Renal pelvis (tissue), 4 donors: ENCODE results near the gene KPNA2. TPM values are rescaled to one million over a fixed set of nuclear protein-coding genes. Genes with fewer than 3 reads are reported as not detected.
"Not testable (repeated sequence)": the region's sequence is repeated elsewhere in the genome, so short reads cannot be mapped to it uniquely, and the experiment has no call there.

ENCODE experiments used
- DNase-seq: peaks from one replicate; pipeline ENCODE4 v3.0.0-alpha.2; 2013
- polyA plus RNA-seq, 3 donors: library from polyadenylated mRNA; unstranded; fragments of 120-200 nt; gene quantifications; one replicate each; pipeline ENCODE4 v1.2.1, GENCODE V29; 2013; ENCODE audit not compliant: insufficient read length in 3 of 3

The KPNA2 gene
- polyA plus RNA-seq, 3 donors, result 112 to 138 (median 115) TPM

- no peak for DNase-seq
Measured at GRCh38 chr17:68015081-68015723, 20.3 kb upstream of the KPNA2 start.

DNA sequence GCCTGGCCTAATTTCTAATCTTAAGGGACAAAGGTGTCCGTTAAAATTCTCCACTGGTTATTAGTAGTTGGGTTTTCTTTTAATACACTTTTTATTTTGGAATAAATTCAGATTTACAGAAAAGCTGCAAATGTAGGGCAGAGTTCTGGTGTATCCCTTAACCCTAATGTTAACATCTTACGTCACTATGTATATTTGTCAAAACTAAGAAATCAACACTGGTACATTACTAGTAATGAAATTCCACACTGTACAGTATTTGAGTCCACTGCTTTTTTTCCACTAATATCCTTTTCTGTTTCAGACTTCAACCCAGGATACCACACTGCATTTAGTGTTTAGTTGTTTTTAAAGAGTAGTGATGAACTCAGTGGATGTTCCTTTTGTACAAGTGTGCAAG, 18.7 kb upstream of the KPNA2 start:
- no peak for DNase-seq

DNA sequence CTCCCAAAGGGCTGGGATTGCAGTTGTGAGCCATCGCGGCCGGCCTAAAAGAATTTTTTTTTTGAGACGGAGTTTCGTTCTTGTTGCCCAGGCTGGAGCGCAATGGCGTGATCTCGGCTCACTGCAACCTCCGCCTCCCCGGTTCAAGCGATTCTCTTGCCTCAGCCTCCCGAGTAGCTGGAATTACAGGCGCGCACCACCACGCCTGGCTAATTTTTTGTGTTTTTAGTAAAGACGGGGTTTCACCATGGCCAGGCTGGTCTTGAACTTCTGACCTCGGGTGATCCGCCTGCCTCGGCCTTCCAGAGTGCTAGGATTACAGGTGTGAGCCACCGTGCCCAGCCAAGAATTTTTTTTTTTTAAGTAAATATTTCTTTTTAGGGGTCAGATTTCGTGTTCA, 17.0 kb upstream of the KPNA2 start:
- not testable (repeated sequence) for DNase-seq

DNA sequence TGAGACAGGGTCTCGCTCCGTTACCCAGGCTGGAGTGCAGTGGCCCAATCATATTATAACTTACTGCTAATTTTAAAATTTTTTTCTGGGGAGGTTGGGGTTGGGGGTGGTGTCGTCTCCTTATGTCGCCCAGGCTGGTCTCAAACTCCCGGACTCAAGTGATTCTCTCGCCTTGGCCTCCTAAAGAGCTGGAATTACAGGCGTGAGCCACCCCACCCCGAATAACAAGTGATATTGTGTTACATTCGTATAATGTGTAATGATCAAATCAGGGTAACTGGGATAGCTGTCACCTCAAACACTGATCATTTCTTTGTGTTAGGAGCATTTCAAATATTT, 16.2 kb upstream of the KPNA2 start:
- DNase-seq, result no peak

DNA sequence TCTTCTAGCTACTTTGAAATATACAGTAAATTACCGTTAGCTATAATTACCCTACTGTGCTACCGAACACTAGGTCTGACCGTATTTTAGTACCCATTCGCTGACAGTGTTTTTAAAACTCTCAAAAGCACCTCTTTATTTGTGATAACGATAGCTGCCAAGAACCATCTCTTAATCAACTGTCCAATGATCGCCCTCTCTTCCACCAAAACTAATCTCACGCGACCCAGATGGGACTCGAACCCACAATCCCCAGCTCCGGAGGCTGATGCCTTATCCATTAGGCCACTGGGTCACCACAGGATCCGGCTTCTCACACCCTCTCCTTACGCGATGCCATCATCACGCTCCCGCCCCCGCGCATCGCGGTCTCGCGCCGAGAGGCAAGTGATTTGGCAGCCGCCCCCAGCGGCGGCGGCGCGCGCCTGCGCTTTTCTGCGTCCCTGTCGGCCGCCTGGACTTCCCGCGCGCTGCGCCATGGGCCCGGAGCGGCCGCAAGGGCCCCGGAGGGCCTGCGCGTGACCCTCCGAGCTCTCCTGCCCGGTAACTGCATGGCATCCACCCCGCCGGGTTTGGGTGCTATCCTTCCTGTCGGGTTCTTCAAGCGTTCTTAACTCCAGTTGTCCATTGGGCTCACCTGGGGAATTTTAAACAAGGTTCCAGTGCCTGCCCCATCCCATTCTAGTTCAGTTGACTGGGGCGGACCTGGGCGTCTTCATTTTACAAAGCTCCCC, 15.7 kb upstream of the KPNA2 start:
- DNase-seq, result peak; percentile 95

- DNase-seq, result no peak
Measured at GRCh38 chr17:68020409-68020756, 15.2 kb upstream of the KPNA2 start.

- DNase-seq, result not testable (repeated sequence)
Measured at GRCh38 chr17:68020791-68021190, 14.7 kb upstream of the KPNA2 start.

GRCh38 chr17:68021963-68022362, 13.6 kb upstream of the KPNA2 start:
- no peak for DNase-seq

GRCh38 chr17:68022547-68022946, 13.0 kb upstream of the KPNA2 start:
- not testable (repeated sequence) for DNase-seq

DNA sequence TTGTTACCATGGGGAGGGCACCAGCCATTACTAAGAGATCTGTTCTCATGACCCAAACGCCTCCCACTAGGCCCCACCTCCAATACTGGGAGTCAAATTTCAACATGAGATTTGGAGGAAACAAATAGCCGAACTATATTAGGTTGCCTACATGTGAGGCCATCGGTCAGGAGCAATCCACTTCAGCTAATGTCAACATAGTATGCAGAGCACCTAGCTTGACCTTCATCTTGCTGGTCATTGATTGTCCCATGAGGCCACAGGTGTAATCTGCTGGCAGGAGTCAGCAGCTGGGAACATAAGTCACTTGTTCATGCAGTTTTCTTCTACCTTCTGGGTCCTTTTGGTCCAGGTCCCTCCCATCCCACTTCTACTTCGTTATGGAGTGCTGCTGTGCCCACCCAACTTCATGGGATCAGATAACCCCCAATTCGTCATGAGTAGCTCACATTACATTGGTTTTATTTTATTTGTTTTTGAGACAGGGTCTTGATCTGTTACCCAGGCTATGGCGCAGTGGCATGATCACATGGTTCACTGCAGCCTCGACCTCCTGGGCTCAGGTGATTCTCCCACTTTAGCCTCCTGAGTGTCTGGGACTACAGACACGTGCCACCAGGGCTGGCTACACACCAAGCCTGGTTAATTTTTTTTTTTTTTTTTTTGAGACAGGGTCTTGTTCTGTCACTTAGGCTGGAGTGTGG, 5.9 kb upstream of the KPNA2 start:
- DNase-seq, result no peak

GRCh38 chr17:68033636-68034451, 1.7 kb upstream of the KPNA2 start:
- DNase-seq, result peak; percentile 69

- DNase-seq, result no peak
Measured at GRCh38 chr17:68034452-68034776, 1.1 kb upstream of the KPNA2 start.

DNA sequence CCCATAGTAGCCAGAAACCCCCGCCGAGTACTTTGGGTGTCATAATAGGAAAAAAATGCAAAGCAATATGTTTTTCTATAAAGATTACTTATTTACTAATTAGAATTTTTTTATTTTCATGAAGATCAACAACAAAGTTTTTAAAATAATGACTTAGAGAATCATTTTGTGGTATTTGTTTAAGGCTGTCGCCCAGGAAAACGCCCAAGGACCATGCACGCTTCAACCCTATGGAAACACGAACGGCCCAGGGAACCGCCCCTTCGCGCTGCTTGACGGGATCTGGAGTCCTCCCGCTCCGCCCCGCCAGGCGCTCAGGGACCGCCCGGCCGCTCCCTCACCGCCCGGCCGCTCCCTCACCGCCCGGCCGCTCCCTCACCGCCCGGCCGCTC, 408 bp upstream of the KPNA2 start:
- DNase-seq, result no peak

- peak; percentile 14 for DNase-seq
Measured at GRCh38 chr17:68036304-68037147, 991 bp downstream of the KPNA2 start.

- no peak for DNase-seq
Measured at GRCh38 chr17:68047153-68047846, 11.8 kb downstream of the KPNA2 start.

DNA sequence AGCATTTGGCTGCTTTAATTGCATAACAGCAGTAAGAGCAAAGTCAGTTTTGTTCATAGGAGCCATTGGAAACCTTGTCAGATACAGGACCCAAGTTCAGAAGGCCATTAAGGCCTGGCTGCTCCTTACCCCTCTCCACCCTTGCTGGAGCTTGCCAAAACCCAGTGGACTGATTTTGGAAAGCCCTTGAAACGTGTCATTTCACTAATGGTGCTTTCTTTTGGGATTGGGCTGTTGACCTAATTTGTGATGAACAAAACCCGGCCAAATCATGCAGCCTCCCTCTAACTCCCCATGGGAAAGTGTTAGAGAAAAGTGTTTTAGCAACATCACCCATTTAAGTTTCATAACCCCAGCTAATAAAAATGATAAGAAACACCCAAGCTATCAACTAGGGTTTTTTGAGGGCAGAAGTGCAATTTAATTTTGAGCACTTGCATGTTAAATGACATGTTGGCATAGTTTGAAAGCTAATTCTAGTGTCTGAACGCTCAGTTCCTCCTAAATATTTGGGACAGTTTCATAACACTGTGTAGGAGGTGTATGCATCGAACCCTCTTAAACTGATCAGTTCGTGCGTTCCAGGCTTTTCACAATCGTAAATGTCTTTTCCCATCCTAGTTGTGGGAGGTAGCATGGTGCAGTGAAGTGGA, 12.5 kb downstream of the KPNA2 start:
- DNase-seq, result not testable (repeated sequence)

DNA sequence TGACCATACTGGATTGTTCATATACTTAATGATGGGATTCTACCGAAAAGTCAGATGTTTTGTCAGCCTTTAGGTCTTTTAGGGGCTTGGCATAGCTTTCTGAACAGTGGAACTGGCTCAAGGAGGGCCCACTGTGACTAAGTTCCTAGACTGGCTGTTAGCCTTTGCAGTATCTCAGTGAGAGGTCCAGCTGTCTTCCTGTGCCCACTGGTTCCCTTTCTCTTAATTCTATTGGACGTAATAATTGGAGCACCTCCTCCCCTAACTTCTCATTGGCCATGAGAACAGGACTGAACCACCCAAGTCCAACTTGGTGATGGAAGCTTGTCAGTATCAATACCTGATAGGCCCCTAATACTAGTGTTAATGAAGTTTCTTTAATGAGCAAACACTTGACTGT, 13.5 kb downstream of the KPNA2 start:
- DNase-seq, result no peak

DNA sequence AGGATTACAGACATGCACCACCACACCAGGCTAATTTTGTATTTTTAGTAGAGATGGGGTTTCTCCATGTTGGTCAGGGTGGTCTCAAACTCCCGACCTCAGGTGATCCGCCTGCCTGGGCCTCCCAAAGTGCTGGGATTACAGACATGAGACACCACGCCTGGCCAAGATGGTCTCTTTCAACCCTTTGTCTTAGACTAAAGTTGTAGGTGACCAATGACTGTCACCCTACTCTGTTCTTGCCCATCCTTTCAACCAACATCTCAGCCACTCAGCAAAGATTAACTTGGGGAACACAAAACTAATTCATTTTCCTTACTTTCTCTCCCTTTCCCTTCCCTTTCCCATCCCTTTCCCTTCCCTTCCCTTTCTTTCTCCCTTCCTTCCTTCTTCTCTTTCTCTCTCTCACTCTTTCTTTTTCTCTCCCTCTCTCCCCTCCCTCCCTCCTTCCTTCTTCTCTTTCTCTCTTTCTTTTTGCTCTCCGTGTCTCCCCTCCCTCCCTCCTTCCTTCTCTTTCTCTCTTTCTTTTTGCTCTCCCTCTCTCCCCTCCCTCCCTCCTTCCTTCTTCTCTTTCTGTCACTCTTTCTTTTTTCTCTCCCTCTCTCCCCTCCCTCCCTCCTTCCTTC, 14.4 kb downstream of the KPNA2 start:
- DNase-seq, result not testable (repeated sequence)

DNA sequence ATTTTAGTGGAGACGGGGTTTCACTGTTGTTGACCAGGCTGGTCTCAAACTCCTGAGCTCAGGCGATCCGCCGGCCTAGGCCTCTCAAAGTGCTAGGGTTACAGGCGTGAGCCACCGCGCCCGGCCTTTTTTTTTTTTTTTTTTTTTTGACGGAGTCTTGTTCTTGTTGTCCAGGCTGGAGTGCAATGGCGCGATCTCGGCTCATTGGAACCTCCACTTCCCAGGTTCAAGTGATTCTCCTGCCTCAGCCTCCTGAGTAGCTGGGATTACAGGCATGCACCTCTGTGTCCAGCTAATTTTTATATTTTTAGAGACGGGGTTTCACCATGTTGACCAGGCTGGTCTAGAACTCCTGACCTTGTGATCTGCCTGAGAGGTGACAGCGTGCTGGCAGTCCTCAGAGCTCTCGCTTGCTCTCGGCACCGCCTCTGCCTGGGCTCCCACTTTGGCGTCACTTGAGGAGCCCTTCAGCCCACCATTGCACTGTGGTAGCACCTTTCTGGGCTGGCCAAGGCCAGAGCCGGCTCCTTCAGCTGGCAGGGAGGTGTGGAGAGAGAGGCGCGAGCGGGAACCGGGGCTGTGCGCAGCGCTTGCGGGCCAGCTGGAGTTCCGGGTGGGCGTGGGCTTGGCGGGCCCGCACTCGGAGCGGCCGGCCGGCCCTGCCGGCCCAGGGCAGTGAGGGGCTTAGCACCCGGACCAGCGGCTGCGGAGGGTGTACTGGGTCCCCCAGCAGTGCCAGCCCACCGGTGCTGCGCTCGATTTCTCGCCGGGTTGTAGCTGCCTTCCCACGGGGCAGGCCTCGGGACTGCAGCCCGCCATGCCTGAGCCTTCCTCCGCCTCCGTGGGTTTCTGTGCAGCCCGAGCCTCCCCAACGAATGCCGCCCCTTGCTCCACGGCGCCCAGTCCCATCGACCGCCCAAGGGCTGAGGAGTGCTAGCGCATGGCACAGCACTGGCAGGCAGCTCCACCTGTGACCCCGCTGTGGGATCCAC, 16.1 kb downstream of the KPNA2 start:
- not testable (repeated sequence) for DNase-seq
